HG03520 (cell line): ENCODE results near the gene NBPF1.
"Not testable (repeated sequence)": the region's sequence is repeated elsewhere in the genome, so short reads cannot be mapped to it uniquely, and the experiment has no call there.

Experiments used
- ATAC-seq: cut with Tn5 transposase; IDR thresholded peaks from one replicate; pipeline ENCODE4 v1.9.1; 2021; ENCODE audit warnings: mild to moderate bottlenecking, moderate library complexity; ENCODE audit not compliant: unreplicated experiment

The NBPF1 gene

GRCh38 chr1:16607853-16608815 lies 5.2 kb downstream of the NBPF1 start:
- not testable (repeated sequence) for ATAC-seq

- ATAC-seq: no peak
Measured at GRCh38 chr1:16607433-16607851, 5.9 kb downstream of the NBPF1 start.

GRCh38 chr1:16606666-16607432 lies 6.5 kb downstream of the NBPF1 start:
- not testable (repeated sequence) for ATAC-seq

GRCh38 chr1:16605532-16606505 lies 7.5 kb downstream of the NBPF1 start:
- ATAC-seq: no peak

GRCh38 chr1:16605213-16605525 lies 8.2 kb downstream of the NBPF1 start:
- no peak for ATAC-seq

GRCh38 chr1:16604514-16605212 lies 8.7 kb downstream of the NBPF1 start:
- not testable (repeated sequence) for ATAC-seq

- not testable (repeated sequence) for ATAC-seq
Measured at GRCh38 chr1:16603623-16604022, 9.7 kb downstream of the NBPF1 start.

- not testable (repeated sequence) for ATAC-seq
Measured at GRCh38 chr1:16602336-16603011, 10.9 kb downstream of the NBPF1 start.

- ATAC-seq: not testable (repeated sequence)
Measured at GRCh38 chr1:16600855-16601786, 12.2 kb downstream of the NBPF1 start.

- ATAC-seq: not testable (repeated sequence)
Measured at GRCh38 chr1:16599326-16599725, 14.0 kb downstream of the NBPF1 start.

GRCh38 chr1:16595216-16595615 lies 18.1 kb downstream of the NBPF1 start:
- ATAC-seq: not testable (repeated sequence)

- not testable (repeated sequence) for ATAC-seq
Measured at GRCh38 chr1:16591845-16592244, 21.5 kb downstream of the NBPF1 start.

- ATAC-seq: not testable (repeated sequence)
Measured at GRCh38 chr1:16588081-16588480, 25.3 kb downstream of the NBPF1 start.

GRCh38 chr1:16587639-16588038 lies 25.7 kb downstream of the NBPF1 start:
- ATAC-seq: not testable (repeated sequence)

GRCh38 chr1:16565324-16565723 lies 48.0 kb downstream of the NBPF1 start:
- ATAC-seq: not testable (repeated sequence)

GRCh38 chr1:16561035-16561434 lies 52.3 kb downstream of the NBPF1 start:
- ATAC-seq: not testable (repeated sequence)

GRCh38 chr1:16560498-16560897 lies 52.9 kb downstream of the NBPF1 start:
- not testable (repeated sequence) for ATAC-seq

GRCh38 chr1:16559688-16560087 lies 53.7 kb downstream of the NBPF1 start:
- not testable (repeated sequence) for ATAC-seq
